Measurements from ENCODE around the gene SLC9A1. TPM values are rescaled to one million over a fixed set of nuclear protein-coding genes. Genes with fewer than 3 reads are reported as not detected.
"Not testable (repeated sequence)": the region's sequence is repeated elsewhere in the genome, so short reads cannot be mapped to it uniquely, and the experiment has no call there.

The SLC9A1 gene
- total RNA-seq, 1 experiment from 2014 or later = 22.5 TPM

GRCh38 chr1:27126391-27126790 lies 28.5 kb downstream of the SLC9A1 start:
- H3K4me1 Mint-ChIP-seq = peaks cover 7% of the 10 kb centered on the region
- DNase-seq (ENCODE audit: low spot score) (no peak), ATAC-seq (no peak)
- POLR2A ChIA-PET = no interaction called here
- TF ChIP-seq E2F1 (CRISPR knock-in tag; IDR thresholded peaks at IDR 0.05) (no peak), ESRRA (CRISPR knock-in tag; IDR thresholded peaks at IDR 0.05; ENCODE audit: borderline replicate concordance) (no peak), IRF2 (CRISPR knock-in tag; IDR thresholded peaks at IDR 0.05; ENCODE audit: borderline replicate concordance, low read depth) (no peak), KAT7 (CRISPR knock-in tag; IDR thresholded peaks at IDR 0.05; ENCODE audit: borderline replicate concordance) (no peak), ZNF425 (CRISPR knock-in tag; conservative IDR thresholded peaks at IDR 0.05) (no peak)
- H3K27me3 Mint-ChIP-seq (ENCODE audit: low read depth) = no peaks in the 10 kb centered on the region
- 0 out of 2 replicates have a peak overlapping the region, but pooled peaks have one; percentile 57 for H3K27ac Mint-ChIP-seq
- no peak overlapping the region for H3K4me3 Mint-ChIP-seq
- CTCF ChIA-PET = interaction anchor here (1.0 kb wide), 2 partner anchors 17 to 82 kb away, joined by 3 read pairs; no protein-coding TSS in a partner anchor
- no peaks in the 10 kb centered on the region for H3K9me3 Mint-ChIP-seq
- H3K36me3 Mint-ChIP-seq = no peaks in the 10 kb centered on the region

- H3K36me3 Mint-ChIP-seq; H3K27me3 Mint-ChIP-seq (ENCODE audit: low read depth); ATAC-seq; POLR2A ChIA-PET; H3K4me3 Mint-ChIP-seq; DNase-seq (ENCODE audit: low spot score); H3K9me3 Mint-ChIP-seq; H3K4me1 Mint-ChIP-seq; H3K27ac Mint-ChIP-seq: not testable (repeated sequence)
- CTCF ChIA-PET = interaction anchor here (1.2 to 1.3 kb wide), 2 partner anchors 16 to 23 kb away, joined by 3 to 5 read pairs; no protein-coding TSS in a partner anchor
These were observed 29.8 kb downstream of the SLC9A1 start for GRCh38 chr1:27125125-27125524.

- ChIA-PET CTCF (interaction anchor here (1.2 to 1.3 kb wide), 3 partner anchors 12 to 271 kb away, joined by 3 to 7 read pairs (median 3); no protein-coding TSS in a partner anchor), POLR2A (no interaction called here)
- Mint-ChIP-seq H3K27me3 (ENCODE audit: low read depth) (no peaks in the 10 kb centered on the region), H3K4me3 (no peak overlapping the region), H3K9me3 (no peaks in the 10 kb centered on the region), H3K4me1 (peaks cover 14% of the 10 kb centered on the region), H3K27ac (0 out of 2 replicates have a peak overlapping the region, but pooled peaks have one; percentile 22), H3K36me3 (no peaks in the 10 kb centered on the region)
- no peak for ATAC-seq
- DNase-seq (ENCODE audit: low spot score) = no peak
- TF ChIP-seq ATF3 (CRISPR knock-in tag; conservative IDR thresholded peaks at IDR 0.05) (no peak), NFE2L1 (CRISPR knock-in tag; IDR thresholded peaks at IDR 0.05) (no peak), ARID4B (CRISPR knock-in tag; IDR thresholded peaks at IDR 0.05; ENCODE audit: borderline replicate concordance) (no peak), MAX (CRISPR knock-in tag; IDR thresholded peaks at IDR 0.05) (no peak), TEAD1 (CRISPR knock-in tag; IDR thresholded peaks at IDR 0.05) (no peak), FOXK1 (CRISPR knock-in tag; IDR thresholded peaks at IDR 0.05) (no peak), TEAD4 (CRISPR knock-in tag; IDR thresholded peaks at IDR 0.05) (no peak), SMAD3 (CRISPR knock-in tag; IDR thresholded peaks at IDR 0.05; ENCODE audit: borderline replicate concordance) (no peak), E2F1 (CRISPR knock-in tag; IDR thresholded peaks at IDR 0.05) (no peak), TP53 (CRISPR knock-in tag; IDR thresholded peaks at IDR 0.05) (no peak), CREB1 (CRISPR knock-in tag; IDR thresholded peaks at IDR 0.05) (no peak), FOXP4 (CRISPR knock-in tag; IDR thresholded peaks at IDR 0.05) (no peak), ATF6 (CRISPR knock-in tag; IDR thresholded peaks at IDR 0.05) (no peak)
These were observed 30.5 kb downstream of the SLC9A1 start for GRCh38 chr1:27124405-27124804.
